CD1c-positive myeloid dendritic cell (primary cell): ENCODE measurements around the gene CNST.
"Not testable (repeated sequence)": the region's sequence is repeated elsewhere in the genome, so short reads cannot be mapped to it uniquely, and the experiment has no call there.

ENCODE experiments used
- DNase-seq: peaks from one replicate; pipeline ENCODE4 v3.0.0-alpha.2; 2016; ENCODE audit errors: extremely low spot score

Gene CNST

GRCh38 chr1:246558041-246558440, 8.2 kb upstream of the CNST start:
- no peak for DNase-seq

- no peak for DNase-seq
These were observed 6.9 kb upstream of the CNST start for GRCh38 chr1:246559310-246559709.

- not testable (repeated sequence) for DNase-seq
These were observed 5.4 kb upstream of the CNST start for GRCh38 chr1:246560833-246561232.

GRCh38 chr1:246564839-246565750, 1.2 kb upstream of the CNST start:
- no peak for DNase-seq

- DNase-seq = no peak
These were observed 517 bp upstream of the CNST start for GRCh38 chr1:246565751-246566127.

GRCh38 chr1:246566813-246567645, 773 bp downstream of the CNST start:
- peak; percentile 20 for DNase-seq

GRCh38 chr1:246567646-246568235, 1.5 kb downstream of the CNST start:
- DNase-seq = no peak

GRCh38 chr1:246569248-246570238, 3.3 kb downstream of the CNST start:
- DNase-seq = no peak

GRCh38 chr1:246571309-246571708, 5.1 kb downstream of the CNST start:
- DNase-seq = peak; percentile 46

- DNase-seq = no peak
These were observed 5.7 kb downstream of the CNST start for GRCh38 chr1:246571953-246572352.

- no peak for DNase-seq
These were observed 6.5 kb downstream of the CNST start for GRCh38 chr1:246572785-246573184.

GRCh38 chr1:246573491-246573890, 7.2 kb downstream of the CNST start:
- DNase-seq = no peak

- DNase-seq = no peak
These were observed 10.4 kb downstream of the CNST start for GRCh38 chr1:246576709-246577032.

GRCh38 chr1:246577082-246577719, 10.9 kb downstream of the CNST start:
- DNase-seq = no peak

- no peak for DNase-seq
These were observed 11.5 kb downstream of the CNST start for GRCh38 chr1:246577720-246578106.

GRCh38 chr1:246579818-246580217, 13.6 kb downstream of the CNST start:
- DNase-seq = peak; percentile 22

GRCh38 chr1:246580497-246581370, 14.5 kb downstream of the CNST start:
- no peak for DNase-seq

- peak; percentile 24 for DNase-seq
These were observed 16.2 kb downstream of the CNST start for GRCh38 chr1:246582301-246583055.

- no peak for DNase-seq
These were observed 16.8 kb downstream of the CNST start for GRCh38 chr1:246583056-246583440.
